ENCODE measurements around the gene PJA1. TPM values are rescaled to one million over a fixed set of nuclear protein-coding genes. Genes with fewer than 3 reads are reported as not detected.

The PJA1 gene
- total RNA-seq, 5 donors from 2014 or later (not counting 1 experiment from before 2014, with no cell fraction given) = 23.8 to 32.2 (median 26.8) TPM

GRCh38 chrX:69185886-69186285 is 20.6 kb upstream of the PJA1 start:
- H3K9me3 Mint-ChIP-seq = no peaks in the 10 kb centered on the region
- H3K4me3 Mint-ChIP-seq = no peak overlapping the region

GRCh38 chrX:69185141-69185540 is 19.9 kb upstream of the PJA1 start:
- peaks cover 0 to 10% of the 10 kb centered on the region in 2 donors for H3K27me3 Mint-ChIP-seq
- Histone ChIP-seq H3K27ac (ENCODE audit: low read length) (no peak overlapping the region), H3K4me1 (ENCODE audit: control insufficient read depth in 1 of 2, extremely low read depth in 1 of 2, insufficient read depth in 2 of 2, low read length in 2 of 2) (no peaks in the 10 kb centered on the region), H3K9me3 (no peaks in the 10 kb centered on the region), H3K36me3 (ENCODE audit: control insufficient read depth in 2 of 2, extremely low read depth in 1 of 2, insufficient read depth in 1 of 2, low read length in 1 of 2) (no peaks in the 10 kb centered on the region), H3K4me3 (ENCODE audit: control insufficient read depth in 1 of 2, extremely low read depth in 1 of 2, low read length in 1 of 2) (no peak overlapping the region), H3K27me3 (replicated peaks in 1 of 2; ENCODE audit: control insufficient read depth in 2 of 2, extremely low read depth in 1 of 2, insufficient read depth in 2 of 2, low read length in 1 of 2) (no peaks in the 10 kb centered on the region)
- DNase-seq (no peak), ATAC-seq (replicated peaks in 1 of 4) (no peak)
- H3K9me3 Mint-ChIP-seq = no peaks in the 10 kb centered on the region
- H3K4me1 Mint-ChIP-seq = no peaks in the 10 kb centered on the region
- H3K27ac Mint-ChIP-seq = no peak overlapping the region
- no peak overlapping the region for H3K4me3 Mint-ChIP-seq
- WGBS (ENCODE audit: insufficient coverage) = 86% methylated on average over 1 of the region's 3 CpGs
- ChIA-PET CTCF (no interaction called here), POLR2A (no interaction called here)
- H3K36me3 Mint-ChIP-seq = no peaks in the 10 kb centered on the region

More at GRCh38 chrX:69185886-69186285, 20.6 kb upstream of the PJA1 start:
- Mint-ChIP-seq H3K27ac (no peak overlapping the region), H3K27me3 (peaks cover 0 to 3% of the 10 kb centered on the region in 2 donors), H3K36me3 (no peaks in the 10 kb centered on the region), H3K4me1 (no peaks in the 10 kb centered on the region)
- ChIA-PET CTCF (no interaction called here), POLR2A (no interaction called here)
- no peak for DNase-seq
- Histone ChIP-seq H3K36me3 (ENCODE audit: control insufficient read depth in 2 of 2, extremely low read depth in 1 of 2, insufficient read depth in 1 of 2, low read length in 1 of 2) (no peaks in the 10 kb centered on the region), H3K27me3 (replicated peaks in 1 of 2; ENCODE audit: control insufficient read depth in 2 of 2, extremely low read depth in 1 of 2, insufficient read depth in 2 of 2, low read length in 1 of 2) (no peaks in the 10 kb centered on the region), H3K4me3 (ENCODE audit: control insufficient read depth in 1 of 2, extremely low read depth in 1 of 2, low read length in 1 of 2) (no peak overlapping the region), H3K27ac (ENCODE audit: low read length) (no peak overlapping the region), H3K9me3 (no peaks in the 10 kb centered on the region), H3K4me1 (ENCODE audit: control insufficient read depth in 1 of 2, extremely low read depth in 1 of 2, insufficient read depth in 2 of 2, low read length in 2 of 2) (no peaks in the 10 kb centered on the region)
- no peak for ATAC-seq (replicated peaks in 1 of 4)
- no CpG with 5 or more reads among the region's 2 CpGs for WGBS (ENCODE audit: insufficient coverage)

GRCh38 chrX:69182818-69183380 is 17.6 kb upstream of the PJA1 start:
- CTCF ChIA-PET = no interaction called here
- WGBS (ENCODE audit: insufficient coverage) = 100% methylated on average over 1 of the region's 4 CpGs
- no peak overlapping the region for H3K4me3 Mint-ChIP-seq
- H3K4me1 ChIP-seq (ENCODE audit: control insufficient read depth in 1 of 2, extremely low read depth in 1 of 2, insufficient read depth in 2 of 2, low read length in 2 of 2) = no peaks in the 10 kb centered on the region
- no peaks in the 10 kb centered on the region for H3K36me3 Mint-ChIP-seq
- H3K4me1 Mint-ChIP-seq = no peaks in the 10 kb centered on the region
- H3K27ac Mint-ChIP-seq = no peak overlapping the region
- no peaks in the 10 kb centered on the region for H3K9me3 Mint-ChIP-seq
- ATAC-seq (replicated peaks in 1 of 4) = no peak
- no peak for DNase-seq
- H3K27ac ChIP-seq (ENCODE audit: low read length) = no peak overlapping the region
- no peaks in the 10 kb centered on the region for H3K36me3 ChIP-seq (ENCODE audit: control insufficient read depth in 2 of 2, extremely low read depth in 1 of 2, insufficient read depth in 1 of 2, low read length in 1 of 2)
- POLR2A ChIA-PET = no interaction called here
- no peaks in the 10 kb centered on the region for H3K9me3 ChIP-seq
- no peak overlapping the region for H3K4me3 ChIP-seq (ENCODE audit: control insufficient read depth in 1 of 2, extremely low read depth in 1 of 2, low read length in 1 of 2)
- H3K27me3 ChIP-seq (replicated peaks in 1 of 2; ENCODE audit: control insufficient read depth in 2 of 2, extremely low read depth in 1 of 2, insufficient read depth in 2 of 2, low read length in 1 of 2) = no peaks in the 10 kb centered on the region
- peaks cover 0 to 15% of the 10 kb centered on the region in 2 donors for H3K27me3 Mint-ChIP-seq

GRCh38 chrX:69179380-69179911 is 14.2 kb upstream of the PJA1 start:
- H3K4me1 ChIP-seq (ENCODE audit: control insufficient read depth in 1 of 2, extremely low read depth in 1 of 2, insufficient read depth in 2 of 2, low read length in 2 of 2) = no peaks in the 10 kb centered on the region
- H3K27me3 Mint-ChIP-seq = peaks cover 0 to 22% of the 10 kb centered on the region in 2 donors
- H3K36me3 ChIP-seq (ENCODE audit: control insufficient read depth in 2 of 2, extremely low read depth in 1 of 2, insufficient read depth in 1 of 2, low read length in 1 of 2) = no peaks in the 10 kb centered on the region
- no peaks in the 10 kb centered on the region for H3K27me3 ChIP-seq (replicated peaks in 1 of 2; ENCODE audit: control insufficient read depth in 2 of 2, extremely low read depth in 1 of 2, insufficient read depth in 2 of 2, low read length in 1 of 2)
- H3K4me1 Mint-ChIP-seq = no peaks in the 10 kb centered on the region
- H3K9me3 Mint-ChIP-seq = peaks cover 0 to 3% (median 3%) of the 10 kb centered on the region in 3 donors
- no peak overlapping the region for H3K4me3 Mint-ChIP-seq
- no peak overlapping the region for H3K27ac ChIP-seq (ENCODE audit: low read length)
- CTCF ChIA-PET = no interaction called here
- H3K27ac Mint-ChIP-seq = no peak overlapping the region
- WGBS (ENCODE audit: insufficient coverage) = 76% methylated on average over 5 of the region's 12 CpGs
- DNase-seq (no peak), ATAC-seq (replicated peaks in 1 of 4) (no peak)
- H3K36me3 Mint-ChIP-seq = no peaks in the 10 kb centered on the region
- H3K9me3 ChIP-seq = no peaks in the 10 kb centered on the region
- POLR2A ChIA-PET = no interaction called here
- no peak overlapping the region for H3K4me3 ChIP-seq (ENCODE audit: control insufficient read depth in 1 of 2, extremely low read depth in 1 of 2, low read length in 1 of 2)

- Mint-ChIP-seq H3K4me3 (no peak overlapping the region), H3K4me1 (no peaks in the 10 kb centered on the region), H3K36me3 (no peaks in the 10 kb centered on the region), H3K27ac (no peak overlapping the region), H3K9me3 (peaks cover 0 to 3% (median 3%) of the 10 kb centered on the region in 3 donors), H3K27me3 (peaks cover 0 to 26% of the 10 kb centered on the region in 2 donors)
- no CpG with 5 or more reads among the region's 3 CpGs for whole genome bisulfite sequencing (ENCODE audit: insufficient coverage)
- no peaks in the 10 kb centered on the region for H3K36me3 ChIP-seq (ENCODE audit: control insufficient read depth in 2 of 2, extremely low read depth in 1 of 2, insufficient read depth in 1 of 2, low read length in 1 of 2)
- DNase-seq = no peak
- ATAC-seq (replicated peaks in 1 of 4) = no peak
- CTCF ChIA-PET = no interaction called here
- no peak overlapping the region for H3K27ac ChIP-seq (ENCODE audit: low read length)
- no peaks in the 10 kb centered on the region for H3K9me3 ChIP-seq
- no peaks in the 10 kb centered on the region for H3K4me1 ChIP-seq (ENCODE audit: control insufficient read depth in 1 of 2, extremely low read depth in 1 of 2, insufficient read depth in 2 of 2, low read length in 2 of 2)
- H3K4me3 ChIP-seq (ENCODE audit: control insufficient read depth in 1 of 2, extremely low read depth in 1 of 2, low read length in 1 of 2) = no peak overlapping the region
- H3K27me3 ChIP-seq (replicated peaks in 1 of 2; ENCODE audit: control insufficient read depth in 2 of 2, extremely low read depth in 1 of 2, insufficient read depth in 2 of 2, low read length in 1 of 2) = no peaks in the 10 kb centered on the region
- POLR2A ChIA-PET = no interaction called here
Observed at GRCh38 chrX:69178592-69178991, 13.3 kb upstream of the PJA1 start.

- no peak overlapping the region for H3K27ac Mint-ChIP-seq
- H3K36me3 Mint-ChIP-seq = no peaks in the 10 kb centered on the region
- DNase-seq (no peak), ATAC-seq (replicated peaks in 1 of 4) (no peak)
- H3K4me3 Mint-ChIP-seq = no peak overlapping the region
- CTCF ChIA-PET = no interaction called here
- peaks cover 0 to 26% of the 10 kb centered on the region in 2 donors for H3K27me3 Mint-ChIP-seq
- no CpG with 5 or more reads among the region's 4 CpGs for WGBS (ENCODE audit: insufficient coverage)
- Histone ChIP-seq H3K4me1 (ENCODE audit: control insufficient read depth in 1 of 2, extremely low read depth in 1 of 2, insufficient read depth in 2 of 2, low read length in 2 of 2) (no peaks in the 10 kb centered on the region), H3K4me3 (ENCODE audit: control insufficient read depth in 1 of 2, extremely low read depth in 1 of 2, low read length in 1 of 2) (no peak overlapping the region), H3K27me3 (replicated peaks in 1 of 2; ENCODE audit: control insufficient read depth in 2 of 2, extremely low read depth in 1 of 2, insufficient read depth in 2 of 2, low read length in 1 of 2) (peaks cover 0 to 2% of the 10 kb centered on the region in 2 experiments), H3K36me3 (ENCODE audit: control insufficient read depth in 2 of 2, extremely low read depth in 1 of 2, insufficient read depth in 1 of 2, low read length in 1 of 2) (no peaks in the 10 kb centered on the region), H3K27ac (ENCODE audit: low read length) (no peak overlapping the region), H3K9me3 (no peaks in the 10 kb centered on the region)
- peaks cover 0 to 3% (median 3%) of the 10 kb centered on the region in 3 donors for H3K9me3 Mint-ChIP-seq
- no peaks in the 10 kb centered on the region for H3K4me1 Mint-ChIP-seq
- POLR2A ChIA-PET = no interaction called here
Observed at GRCh38 chrX:69177511-69178162, 12.4 kb upstream of the PJA1 start.

Data from T-cell (primary cell).